A673 (cell line): ENCODE measurements around the gene HOXB9. TPM values are rescaled to one million over a fixed set of nuclear protein-coding genes. Genes with fewer than 3 reads are reported as not detected.

Source experiments
- BruUV-seq: library from RNA; stranded (reverse); fragments of 400-500 nt; replicated peaks from 2 replicates; lab custom pipeline; 2021; lab: Mats Ljungman, UMichigan
- CTCF ChIA-PET: fragments of 300-600 bp; sonication (Branson Sonifier 250); formaldehyde crosslinking; loops from one replicate; lab custom pipeline; 2022; ENCODE audit warnings: antibody characterized with exemption; lab: Charles Lee
- POLR2A ChIA-PET: fragments of 300-600 bp; sonication (Branson Sonifier 250); formaldehyde crosslinking; loops from one replicate; lab custom pipeline; 2022; ENCODE audit warnings: antibody characterized with exemption; ENCODE audit not compliant: low non-redundant PET; lab: Charles Lee
- DNase-seq: peaks from one replicate; pipeline ENCODE4 v3.0.0-alpha.2; 2015; ENCODE audit warnings: low spot score
- H3K27ac ChIP-seq: fragments of 200-600 bp; sonication (generic); 2 replicates; pipeline ENCODE4 v1.5.1; 2016; ENCODE audit warnings: mixed run types, low read depth, mild to moderate bottlenecking, mixed read lengths, antibody characterized with exemption, low read length; ENCODE audit not compliant: poor library complexity, severe bottlenecking
- H3K27me3 ChIP-seq: fragments of 200-600 bp; sonication (generic); replicated peaks from 2 replicates; pipeline ENCODE4 v1.6.1; 2017; ENCODE audit warnings: mixed run types, low read depth, mild to moderate bottlenecking, mixed read lengths, antibody characterized with exemption, low read length; ENCODE audit not compliant: insufficient read depth, poor library complexity
- H3K36me3 ChIP-seq: fragments of 200-600 bp; sonication (generic); 2 replicates; pipeline ENCODE4 v1.6.1; 2016; ENCODE audit warnings: mixed run types, mild to moderate bottlenecking, mixed read lengths, antibody characterized with exemption, low read length; ENCODE audit not compliant: insufficient read depth, poor library complexity, severe bottlenecking
- H3K4me1 ChIP-seq: fragments of 200-600 bp; sonication (generic); 2 replicates; pipeline ENCODE4 v1.6.1; 2017; ENCODE audit warnings: mixed run types, mild to moderate bottlenecking, mixed read lengths, antibody characterized with exemption, low read length; ENCODE audit not compliant: insufficient read depth, poor library complexity, severe bottlenecking
- H3K4me3 ChIP-seq: fragments of 200-600 bp; sonication (generic); 2 replicates; pipeline ENCODE4 v1.5.1; 2016; ENCODE audit warnings: low read depth, mixed run types, mild to moderate bottlenecking, mixed read lengths, low read length; ENCODE audit not compliant: poor library complexity, severe bottlenecking
- H3K9me3 ChIP-seq: fragments of 200-600 bp; sonication (generic); 2 replicates; pipeline ENCODE4 v1.6.1; 2016; ENCODE audit warnings: mixed run types, low read depth, mild to moderate bottlenecking, mixed read lengths, antibody characterized with exemption, low read length; ENCODE audit not compliant: poor library complexity, severe bottlenecking
- EZH2 ChIP-seq: fragments of 200-600 bp; sonication (generic); IDR thresholded peaks from 2 replicates; pipeline ENCODE4 v1.6.1; 2017; ENCODE audit warnings: borderline replicate concordance, low read depth, mild to moderate bottlenecking, mixed read lengths, antibody characterized with exemption, low read length; ENCODE audit not compliant: poor library complexity, severe bottlenecking
- intact Hi-C: fragments of 100-400 bp; cut with micrococcal nuclease; formaldehyde crosslinking; loops from one replicate; pipeline ENCODE4 v1.10.0; 2022; ENCODE audit not compliant: unreplicated experiment
- total RNA-seq: library from RNA; stranded (reverse); gene quantifications from 2 replicates; pipeline ENCODE4 v1.2.3, GENCODE V29; 2021
- TF ChIP-seq, protein P1 (sequence below): fragments of 300-800, 200-600 bp; sonication (generic); conservative IDR thresholded peaks from 2 replicates; pipeline ENCODE4 v1.5.1; 2017; ENCODE audit warnings: low read depth, mild to moderate bottlenecking, antibody characterized with exemption, low read length, moderate library complexity, mixed read lengths

Gene HOXB9
- total RNA-seq, 1 experiment from 2014 or later: 8.2 TPM

DNA sequence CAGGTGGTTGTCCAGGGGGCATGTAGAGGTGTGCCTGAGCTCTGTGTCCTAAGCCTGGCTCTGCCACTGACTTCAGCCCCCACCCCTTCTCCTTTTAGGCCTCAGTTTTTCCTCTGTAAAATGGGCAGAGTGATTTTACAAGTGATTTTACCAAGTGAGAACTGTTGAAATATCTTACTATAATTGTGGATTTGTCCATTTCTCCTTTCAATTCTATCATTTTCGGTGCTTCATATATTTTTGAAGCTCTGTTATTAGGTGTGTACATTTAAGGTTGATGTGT lies 21.7 kb upstream of the HOXB9 start:
- Histone ChIP-seq H3K27me3 (peaks cover 4% of the 10 kb centered on the region), H3K36me3 (no peaks in the 10 kb centered on the region), H3K9me3 (no peaks in the 10 kb centered on the region), H3K4me1 (peaks cover 6% of the 10 kb centered on the region), H3K4me3 (peak overlapping the region; percentile 46), H3K27ac (no peak overlapping the region)
- DNase-seq: no peak
- ChIA-PET POLR2A (no interaction called here), CTCF (interaction anchor here (0.9 kb wide), 1 partner anchor 12 kb away, joined by 4 read pairs; no protein-coding TSS in a partner anchor)
- no TSS peak for BruUV-seq
- no peak for TF ChIP-seq EZH2
- TF ChIP-seq, protein P1, sequence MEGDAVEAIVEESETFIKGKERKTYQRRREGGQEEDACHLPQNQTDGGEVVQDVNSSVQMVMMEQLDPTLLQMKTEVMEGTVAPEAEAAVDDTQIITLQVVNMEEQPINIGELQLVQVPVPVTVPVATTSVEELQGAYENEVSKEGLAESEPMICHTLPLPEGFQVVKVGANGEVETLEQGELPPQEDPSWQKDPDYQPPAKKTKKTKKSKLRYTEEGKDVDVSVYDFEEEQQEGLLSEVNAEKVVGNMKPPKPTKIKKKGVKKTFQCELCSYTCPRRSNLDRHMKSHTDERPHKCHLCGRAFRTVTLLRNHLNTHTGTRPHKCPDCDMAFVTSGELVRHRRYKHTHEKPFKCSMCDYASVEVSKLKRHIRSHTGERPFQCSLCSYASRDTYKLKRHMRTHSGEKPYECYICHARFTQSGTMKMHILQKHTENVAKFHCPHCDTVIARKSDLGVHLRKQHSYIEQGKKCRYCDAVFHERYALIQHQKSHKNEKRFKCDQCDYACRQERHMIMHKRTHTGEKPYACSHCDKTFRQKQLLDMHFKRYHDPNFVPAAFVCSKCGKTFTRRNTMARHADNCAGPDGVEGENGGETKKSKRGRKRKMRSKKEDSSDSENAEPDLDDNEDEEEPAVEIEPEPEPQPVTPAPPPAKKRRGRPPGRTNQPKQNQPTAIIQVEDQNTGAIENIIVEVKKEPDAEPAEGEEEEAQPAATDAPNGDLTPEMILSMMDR: no peak
- intact Hi-C loops: no loop called here

DNA sequence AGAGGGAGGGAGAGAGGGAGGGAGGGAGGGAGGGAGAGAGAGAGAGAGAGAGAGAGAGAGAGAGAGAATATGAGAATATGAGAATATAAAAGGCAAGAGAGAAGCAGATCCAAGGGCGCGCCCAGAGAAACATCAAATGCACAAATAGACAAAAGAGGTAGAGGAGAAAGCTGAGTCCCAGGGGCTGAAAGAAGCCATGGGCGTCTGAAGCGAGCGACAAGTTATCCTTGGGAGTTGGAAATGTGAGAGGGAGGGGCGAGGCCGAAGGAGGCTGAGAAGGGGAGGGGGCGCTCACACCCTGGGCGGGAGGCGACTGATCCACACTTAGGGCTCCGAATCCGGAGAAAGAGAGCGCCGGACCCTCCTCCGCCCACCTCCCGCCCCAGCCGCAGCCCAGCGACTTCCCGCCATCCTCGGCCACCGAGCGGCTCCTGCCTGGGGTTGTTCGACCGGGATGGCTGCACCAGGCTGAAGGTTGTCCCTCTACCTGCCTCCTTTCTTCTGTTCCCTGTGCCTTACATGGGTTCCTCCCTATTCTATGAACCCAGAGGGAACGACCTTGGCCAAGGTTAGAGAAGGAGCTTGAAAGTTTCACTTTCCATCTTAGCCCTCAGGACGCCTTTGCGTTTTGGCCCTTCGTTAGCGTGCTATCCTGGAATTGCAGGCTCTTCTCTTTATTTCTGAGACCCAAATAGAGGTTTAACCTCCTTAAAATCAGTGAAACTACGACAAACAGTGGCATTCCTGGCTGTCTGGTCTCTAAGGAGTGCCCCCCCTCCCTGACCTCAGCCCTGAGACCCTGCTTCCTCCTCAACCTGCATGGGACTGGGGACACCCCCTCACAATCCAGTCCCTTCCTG lies 21.2 kb upstream of the HOXB9 start:
- ChIA-PET CTCF (interaction anchor here (0.6 to 0.9 kb wide), 2 partner anchors 11 to 21 kb away, joined by 4 read pairs; partner anchors contain the start of gene HOXB9), POLR2A (no interaction called here)
- peaks cover 10% of the 10 kb centered on the region for H3K27me3 ChIP-seq

DNA sequence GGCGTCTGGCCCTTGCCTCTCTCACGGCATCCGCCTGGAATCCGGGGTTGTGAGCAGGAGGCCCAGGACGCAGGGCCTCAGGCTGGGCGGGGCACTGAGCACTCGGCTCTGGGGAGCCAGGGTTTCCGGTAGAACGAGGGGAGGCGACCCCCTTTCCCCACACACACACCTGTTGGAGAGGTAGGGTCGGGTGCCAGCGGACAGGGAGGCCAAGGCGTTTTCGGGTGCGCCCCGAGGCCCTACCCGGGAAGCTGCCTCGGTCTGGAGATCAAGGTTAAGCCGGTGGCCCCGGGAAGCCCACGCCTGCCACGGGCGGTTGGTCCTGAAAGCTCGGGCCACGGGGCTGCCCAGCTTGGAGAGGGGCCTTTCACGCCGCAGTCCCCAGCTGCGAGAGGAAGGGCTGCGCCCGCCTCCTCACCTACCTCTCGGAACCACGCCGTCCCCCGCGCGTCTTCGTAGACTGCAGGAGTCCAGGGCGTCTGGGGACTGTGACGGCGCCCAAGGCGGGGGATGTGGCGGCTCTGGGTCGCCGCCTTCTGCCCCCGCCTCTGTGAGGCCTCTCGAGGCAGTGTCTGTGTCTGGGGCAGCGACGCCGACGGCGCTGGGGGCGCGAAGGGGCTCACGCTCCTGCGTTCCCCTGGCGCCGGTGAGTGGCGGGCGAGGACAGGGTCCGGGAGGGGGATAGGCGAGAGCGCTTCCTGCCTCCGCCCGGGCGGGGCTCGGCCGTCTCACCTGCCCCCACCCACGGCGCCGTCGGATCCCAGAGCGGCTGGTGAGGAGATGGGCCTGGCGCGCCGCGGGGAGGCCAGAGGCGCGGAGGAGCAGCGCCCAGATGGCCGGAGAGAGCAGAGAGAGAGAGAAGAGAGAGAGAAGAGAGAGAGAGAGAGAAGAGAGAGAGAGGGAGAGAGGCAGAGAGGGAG lies 20.3 kb upstream of the HOXB9 start:
- Histone ChIP-seq H3K4me3 (peak overlapping the region; percentile 46), H3K27ac (no peak overlapping the region), H3K4me1 (peaks cover 6% of the 10 kb centered on the region), H3K9me3 (no peaks in the 10 kb centered on the region), H3K27me3 (peaks cover 19% of the 10 kb centered on the region), H3K36me3 (no peaks in the 10 kb centered on the region)
- BruUV-seq: no TSS peak
- TF ChIP-seq EZH2: no peak
- TF ChIP-seq, protein P1: no peak
- no peak for DNase-seq
- CTCF ChIA-PET: interaction anchor here (0.6 kb wide), 1 partner anchor 31 kb away, joined by 10 read pairs; the partner anchor contains the start of gene HOXB8
- POLR2A ChIA-PET: no interaction called here
- intact Hi-C loops: no loop called here

More for the DNA sequence above, 21.2 kb upstream of the HOXB9 start:
- TF ChIP-seq, protein P1: no peak
- TF ChIP-seq EZH2: no peak
- H3K9me3 ChIP-seq: no peaks in the 10 kb centered on the region
- peaks cover 6% of the 10 kb centered on the region for H3K4me1 ChIP-seq
- BruUV-seq: no TSS peak
- no peaks in the 10 kb centered on the region for H3K36me3 ChIP-seq
- intact Hi-C loops: no loop called here
- no peak for DNase-seq
- H3K27ac ChIP-seq: no peak overlapping the region
- H3K4me3 ChIP-seq: peak overlapping the region; percentile 46
